COR-L47 (cell line): ENCODE data around the gene MRTFA.
"Not testable (repeated sequence)": the region's sequence is repeated elsewhere in the genome, so short reads cannot be mapped to it uniquely, and the experiment has no call there.

ENCODE experiments used
- DNase-seq: peaks from one replicate; lab custom pipeline; 2025; lab: John Stamatoyannopoulos, UW

The MRTFA gene

GRCh38 chr22:40394607-40395006, 241.9 kb downstream of the MRTFA start:
- no peak for DNase-seq

- no peak for DNase-seq
These were observed 243.9 kb downstream of the MRTFA start for GRCh38 chr22:40392618-40393017.

- no peak for DNase-seq
These were observed 245.1 kb downstream of the MRTFA start for GRCh38 chr22:40391417-40391816.

- DNase-seq = no peak
These were observed 248.3 kb downstream of the MRTFA start for GRCh38 chr22:40388231-40388630.

GRCh38 chr22:40387746-40388145, 248.8 kb downstream of the MRTFA start:
- no peak for DNase-seq

GRCh38 chr22:40385036-40385782, 251.3 kb downstream of the MRTFA start:
- DNase-seq = no peak

GRCh38 chr22:40383905-40384304, 252.6 kb downstream of the MRTFA start:
- no peak for DNase-seq

- DNase-seq = no peak
These were observed 255.1 kb downstream of the MRTFA start for GRCh38 chr22:40381461-40381860.

GRCh38 chr22:40378448-40378847, 258.1 kb downstream of the MRTFA start:
- not testable (repeated sequence) for DNase-seq

- no peak for DNase-seq
These were observed 258.6 kb downstream of the MRTFA start for GRCh38 chr22:40377931-40378330.

- DNase-seq = no peak
These were observed 260.4 kb downstream of the MRTFA start for GRCh38 chr22:40376149-40376548.

- no peak for DNase-seq
These were observed 262.0 kb downstream of the MRTFA start for GRCh38 chr22:40374567-40374966.

- DNase-seq = no peak
These were observed 267.7 kb downstream of the MRTFA start for GRCh38 chr22:40368836-40369235.

GRCh38 chr22:40368016-40368415, 268.5 kb downstream of the MRTFA start:
- no peak for DNase-seq

- DNase-seq = no peak
These were observed 269.2 kb downstream of the MRTFA start for GRCh38 chr22:40367342-40367741.

- DNase-seq = no peak
These were observed 270.5 kb downstream of the MRTFA start for GRCh38 chr22:40366068-40366467.

- no peak for DNase-seq
These were observed 272.1 kb downstream of the MRTFA start for GRCh38 chr22:40364431-40364830.

GRCh38 chr22:40363059-40363458, 273.5 kb downstream of the MRTFA start:
- no peak for DNase-seq

- DNase-seq = no peak
These were observed 275.4 kb downstream of the MRTFA start for GRCh38 chr22:40361100-40361499.
